HPDE6-E6E7 (cell line): ENCODE results near the gene SLC12A5.

ENCODE experiments used
- DNase-seq: peaks from one replicate; pipeline ENCODE4 v3.0.0; 2011; ENCODE audit warnings: missing footprints; ENCODE audit errors: extremely low spot score

Gene SLC12A5

GRCh38 chr20:46028110-46028509, 905 bp upstream of the SLC12A5 start:
- no peak for DNase-seq

- DNase-seq: no peak
These were observed 1.4 kb downstream of the SLC12A5 start for GRCh38 chr20:46030284-46031013.

- DNase-seq: no peak
These were observed 2.1 kb downstream of the SLC12A5 start for GRCh38 chr20:46031014-46031569.

- DNase-seq: no peak
These were observed 2.8 kb downstream of the SLC12A5 start for GRCh38 chr20:46031701-46032254.

GRCh38 chr20:46034039-46034438, 5.0 kb downstream of the SLC12A5 start:
- no peak for DNase-seq

- DNase-seq: no peak
These were observed 6.2 kb downstream of the SLC12A5 start for GRCh38 chr20:46035253-46035652.

GRCh38 chr20:46035713-46036112, 6.7 kb downstream of the SLC12A5 start:
- no peak for DNase-seq

- no peak for DNase-seq
These were observed 7.4 kb downstream of the SLC12A5 start for GRCh38 chr20:46036370-46036769.

- DNase-seq: no peak
These were observed 8.0 kb downstream of the SLC12A5 start for GRCh38 chr20:46037036-46037435.

GRCh38 chr20:46040902-46041535, 12.0 kb downstream of the SLC12A5 start:
- peak; percentile 63 for DNase-seq

- no peak for DNase-seq
These were observed 14.5 kb downstream of the SLC12A5 start for GRCh38 chr20:46043556-46043955.

GRCh38 chr20:46044896-46045295, 15.9 kb downstream of the SLC12A5 start:
- DNase-seq: no peak

GRCh38 chr20:46046588-46047310, 17.7 kb downstream of the SLC12A5 start:
- no peak for DNase-seq

GRCh38 chr20:46047821-46048220, 18.8 kb downstream of the SLC12A5 start:
- DNase-seq: no peak

GRCh38 chr20:46049190-46049589, 20.2 kb downstream of the SLC12A5 start:
- DNase-seq: no peak

- DNase-seq: no peak
These were observed 20.8 kb downstream of the SLC12A5 start for GRCh38 chr20:46049815-46050214.

- DNase-seq: no peak
These were observed 21.4 kb downstream of the SLC12A5 start for GRCh38 chr20:46050444-46050843.

- DNase-seq: no peak
These were observed 21.9 kb downstream of the SLC12A5 start for GRCh38 chr20:46050885-46051284.

GRCh38 chr20:46051556-46052308, 22.7 kb downstream of the SLC12A5 start:
- no peak for DNase-seq

GRCh38 chr20:46053416-46053815, 24.4 kb downstream of the SLC12A5 start:
- DNase-seq: no peak

- no peak for DNase-seq
These were observed 25.6 kb downstream of the SLC12A5 start for GRCh38 chr20:46054606-46055005.
